Erythroblast (primary cell): ENCODE measurements around the gene PCDHB16.
"Not testable (repeated sequence)": the region's sequence is repeated elsewhere in the genome, so short reads cannot be mapped to it uniquely, and the experiment has no call there.

Experiments used
- GATA1 ChIP-seq: IDR thresholded peaks from 2 replicates; pipeline ENCODE4 v1.6.1; 2011; ENCODE audit warnings: low read depth, mild to moderate bottlenecking, control low read depth, low read length, moderate library complexity
- POLR2A ChIP-seq: IDR thresholded peaks from 2 replicates; pipeline ENCODE4 v1.6.1; 2011; ENCODE audit warnings: mild to moderate bottlenecking, low read length

GRCh38 chr5:141179876-141180275, 2.3 kb upstream of the PCDHB16 start:
- TF ChIP-seq POLR2A, GATA1: not testable (repeated sequence)
